H1 (cell line): ENCODE results near the gene ST13. TPM values are rescaled to one million over a fixed set of nuclear protein-coding genes. Genes with fewer than 3 reads are reported as not detected.

Source experiments
- CTCF ChIA-PET: fragments of 300-600 bp; sonication (Branson Sonifier 250); formaldehyde crosslinking; loops from one replicate; lab custom pipeline; 2021; ENCODE audit not compliant: partially characterized antibody; lab: Charles Lee
- POLR2A ChIA-PET: fragments of 300-600 bp; sonication (Branson Sonifier 250); formaldehyde crosslinking; loops from one replicate; lab custom pipeline; 2021; ENCODE audit warnings: inconsistent platforms; ENCODE audit not compliant: partially characterized antibody; lab: Charles Lee
- DNase-seq, 2 experiments: peaks; one replicate each; pipeline versions ENCODE4 v3.0.0 to v3.0.0-alpha.2; 2010 to 2022; ENCODE audit warnings: low spot score in 2 of 2, low read depth in 1 of 2, mixed read lengths in 1 of 2
- FAIRE-seq: peaks from 2 replicates; lab custom pipeline; 2011; peaks lifted over from hg19 to GRCh38; lab: Jason Lieb, UNC
- H2AFZ ChIP-seq: 2 replicates; pipeline ENCODE4 v1.8.1; 2012; ENCODE audit warnings: low read length, inconsistent platforms
- H2AK5ac ChIP-seq: 2 replicates; pipeline ENCODE4 v1.6.1; 2013; ENCODE audit warnings: low read depth, low read length
- H2BK120ac ChIP-seq: replicated peaks from 2 replicates; pipeline ENCODE3; 2013; ENCODE audit warnings: low read depth, low read length, inconsistent platforms
- H2BK12ac ChIP-seq: 2 replicates; pipeline ENCODE4 v1.6.1; 2013; ENCODE audit warnings: low read depth, low read length
- H2BK15ac ChIP-seq: 2 replicates; pipeline ENCODE4 v1.6.1; 2013; ENCODE audit warnings: low read length
- H2BK20ac ChIP-seq: 2 replicates; pipeline ENCODE4 v1.6.1; 2013; ENCODE audit warnings: low read length
- H2BK5ac ChIP-seq: 2 replicates; pipeline ENCODE4 v1.6.1; 2013; ENCODE audit warnings: low read depth, low read length
- H3K14ac ChIP-seq: 2 replicates; pipeline ENCODE4 v1.6.1; 2013; ENCODE audit warnings: inconsistent platforms; ENCODE audit not compliant: insufficient read length
- H3K18ac ChIP-seq: 2 replicates; pipeline ENCODE4 v1.6.1; 2013; ENCODE audit warnings: low read length; ENCODE audit errors: extremely low read depth
- H3K23ac ChIP-seq: 2 replicates; pipeline ENCODE4 v1.6.1; 2013; ENCODE audit warnings: inconsistent platforms; ENCODE audit not compliant: insufficient read length
- H3K23me2 ChIP-seq: 2 replicates; pipeline ENCODE4 v1.6.1; 2013; ENCODE audit warnings: low read depth, low read length
- H3K27ac ChIP-seq: 2 replicates; pipeline ENCODE4 v1.6.1; 2011; ENCODE audit warnings: low read depth, low read length, inconsistent platforms
- H3K27me3 ChIP-seq, 4 experiments: replicated peaks in 1 of 4; 1 replicate in 1 of 4; 2 replicates in 3 of 4; pipeline versions ENCODE4 v1.6.1 to v1.8.1; 2011 to 2013; ENCODE audit warnings: low read length in 3 of 4, mild to moderate bottlenecking in 3 of 4, inconsistent platforms in 2 of 4, mixed read lengths in 2 of 4, moderate library complexity in 1 of 4; ENCODE audit not compliant: control insufficient read depth in 3 of 4, insufficient read depth in 3 of 4; ENCODE audit errors: extremely low read depth in 1 of 4
- H3K36me3 ChIP-seq, 4 experiments: 2 replicates each; pipeline versions ENCODE4 v1.6.1 to v1.8.1; 2011 to 2013; ENCODE audit warnings: mild to moderate bottlenecking in 4 of 4, low read length in 3 of 4, moderate library complexity in 2 of 4, control low read depth in 1 of 4, inconsistent platforms in 1 of 4; ENCODE audit not compliant: insufficient read depth in 4 of 4, control insufficient read depth in 2 of 4
- H3K4ac ChIP-seq: replicated peaks from 2 replicates; pipeline ENCODE3; 2013; ENCODE audit warnings: low read length, low read depth, mixed read lengths, inconsistent platforms; ENCODE audit not compliant: insufficient read length
- H3K4me1 ChIP-seq, 4 experiments: replicated peaks in 1 of 4; 1 replicate in 1 of 4; 2 replicates in 3 of 4; pipeline versions ENCODE4 v1.6.1 to v1.8.1; 2011 to 2013; ENCODE audit warnings: low read length in 3 of 4, inconsistent platforms in 2 of 4, mixed read lengths in 1 of 4; ENCODE audit not compliant: insufficient read depth in 4 of 4, control insufficient read depth in 3 of 4
- H3K4me2 ChIP-seq, 2 experiments: 2 replicates each; pipeline versions ENCODE4 v1.6.1 to v1.8.1; 2011 to 2013; ENCODE audit warnings: low read depth in 2 of 2, low read length in 2 of 2, control low read depth in 1 of 2, inconsistent platforms in 1 of 2, mild to moderate bottlenecking in 1 of 2; ENCODE audit not compliant: insufficient read depth in 1 of 2
- H3K4me3 ChIP-seq, 4 experiments: fragments of 200-600, 300-600 bp in 1 of 4; sonication (generic), shearing (Covaris generic), sonication (Bioruptor Twin) in 1 of 4; 2 replicates each; pipeline versions ENCODE4 v1.5.1 to v1.8.1; 2011 to 2016; ENCODE audit warnings: low read length in 4 of 4, low read depth in 3 of 4, control low read depth in 2 of 4, inconsistent platforms in 2 of 4, mild to moderate bottlenecking in 2 of 4, mixed read lengths in 1 of 4, moderate library complexity in 1 of 4; ENCODE audit not compliant: insufficient read depth in 2 of 4; ENCODE audit errors: extremely low read depth in 1 of 4
- H3K56ac ChIP-seq: replicated peaks from 2 replicates; pipeline ENCODE3; 2013; ENCODE audit warnings: low read depth, mild to moderate bottlenecking, mixed read lengths, low read length, inconsistent platforms; ENCODE audit not compliant: insufficient read length
- H3K79me1 ChIP-seq: 2 replicates; pipeline ENCODE4 v1.6.1; 2013; ENCODE audit warnings: low read depth, low read length, control low read depth
- H3K79me2 ChIP-seq, 2 experiments: 2 replicates each; pipeline versions ENCODE4 v1.6.1 to v1.8.1; 2012 to 2013; ENCODE audit warnings: low read length in 2 of 2, mild to moderate bottlenecking in 2 of 2, inconsistent platforms in 1 of 2; ENCODE audit not compliant: insufficient read depth in 2 of 2, control insufficient read depth in 1 of 2
- H3K9ac ChIP-seq, 4 experiments: replicated peaks in 1 of 4; 1 replicate in 1 of 4; 2 replicates in 3 of 4; pipeline versions ENCODE4 v1.6.1 to v1.8.1; 2011 to 2013; ENCODE audit warnings: low read depth in 3 of 4, low read length in 3 of 4, control low read depth in 2 of 4, mild to moderate bottlenecking in 2 of 4, moderate library complexity in 2 of 4, inconsistent platforms in 1 of 4; ENCODE audit errors: extremely low read depth in 1 of 4
- H3K9me3 ChIP-seq, 2 experiments: 2 replicates each; pipeline versions ENCODE4 v1.6.1 to v1.8.1; 2012 to 2013; ENCODE audit warnings: mild to moderate bottlenecking in 2 of 2, moderate library complexity in 2 of 2, control low read depth in 1 of 2, inconsistent platforms in 1 of 2, low read depth in 1 of 2, low read length in 1 of 2, mixed read lengths in 1 of 2; ENCODE audit not compliant: insufficient read depth in 2 of 2
- H4K20me1 ChIP-seq, 2 experiments: replicated peaks in 1 of 2; 2 replicates each; pipeline versions ENCODE3 to v1.8.1; 2011 to 2013; ENCODE audit warnings: inconsistent platforms in 2 of 2, low read length in 2 of 2, mild to moderate bottlenecking in 1 of 2; ENCODE audit not compliant: insufficient read depth in 2 of 2, control insufficient read depth in 1 of 2
- H4K5ac ChIP-seq: 2 replicates; pipeline ENCODE4 v1.6.1; 2013; ENCODE audit warnings: low read length, low read depth, mixed read lengths, inconsistent platforms; ENCODE audit not compliant: insufficient read length
- H4K8ac ChIP-seq: 2 replicates; pipeline ENCODE4 v1.8.0; 2013; ENCODE audit warnings: mild to moderate bottlenecking, moderate library complexity, low read length, inconsistent platforms; ENCODE audit not compliant: insufficient read depth; ENCODE audit errors: extremely low read depth
- H4K91ac ChIP-seq: replicated peaks from 2 replicates; pipeline ENCODE3; 2013; ENCODE audit warnings: low read length, mixed read lengths, inconsistent platforms; ENCODE audit not compliant: insufficient read length
- BCL11A ChIP-seq, 2 experiments: IDR thresholded peaks; one replicate each; pipeline ENCODE4 v1.6.1; 2011; ENCODE audit warnings: low read depth in 2 of 2, low read length in 2 of 2, mild to moderate bottlenecking in 2 of 2
- JUN ChIP-seq: IDR thresholded peaks from 2 replicates; pipeline ENCODE4 v1.6.1; 2011; ENCODE audit warnings: low read depth, mild to moderate bottlenecking, improper control_type of control experiment, low read length
- KDM1A ChIP-seq: fragments of 200-600, 300-600 bp; sonication (generic); IDR thresholded peaks from 2 replicates; pipeline ENCODE4 v1.7.1; 2016; ENCODE audit warnings: mild to moderate bottlenecking, low read length, borderline replicate concordance
- KDM4A ChIP-seq: IDR thresholded peaks from one replicate; pipeline ENCODE4 v1.7.1; 2012; ENCODE audit warnings: low read depth, mild to moderate bottlenecking, moderate library complexity, low read length, inconsistent platforms; ENCODE audit not compliant: severe bottlenecking
- SP2 ChIP-seq: IDR thresholded peaks from 2 replicates; pipeline ENCODE4 v1.6.1; 2012; ENCODE audit warnings: mild to moderate bottlenecking, low read length, inconsistent platforms
- SUZ12 ChIP-seq: fragments of 200-600 bp; sonication (generic); IDR thresholded peaks from 2 replicates; pipeline ENCODE4 v1.6.1; 2012; ENCODE audit warnings: mild to moderate bottlenecking, inconsistent platforms, low read length, moderate library complexity, mixed read lengths
- TAF1 ChIP-seq: IDR thresholded peaks from 2 replicates; pipeline ENCODE4 v1.6.1; 2011; ENCODE audit warnings: mild to moderate bottlenecking, low read depth, low read length
- WGBS, 2 experiments: shearing (Covaris generic) in 1 of 2; methylation state at CpG; one replicate each; pipeline versions ENCODE4 v1.1.6 to v1.1.7; 2013 to 2015; ENCODE audit warnings: low lambda C conversion rate in 2 of 2, mixed read lengths in 2 of 2, inconsistent platforms in 1 of 2, low coverage in 1 of 2, missing lambda C conversion rate in 1 of 2; ENCODE audit not compliant: insufficient replicate concordance in 2 of 2, insufficient coverage in 1 of 2, insufficient read length in 1 of 2; ENCODE audit errors: extremely low coverage in 1 of 2, missing lambda C conversion rate in 1 of 2; 5-methylcytosine and 5-hydroxymethylcytosine counted together
- polyA plus RNA-seq, 7 experiments: library from polyadenylated mRNA; depleted of rRNA in 3 of 7; stranded (reverse) in 5 of 7; unstranded in 2 of 7; fragments of >200 nt in 5 of 7; fragments of 200-250 nt in 2 of 7; gene quantifications; 1 replicate in 5 of 7; 2 replicates in 1 of 7; 4 replicates in 1 of 7; pipeline versions ENCODE4 v1.2.1 to v1.2.3, GENCODE V29; 2011 to 2013; ENCODE audit warnings: missing spikeins in 2 of 7, mixed read lengths in 2 of 7
- total RNA-seq: library from RNA; stranded (reverse); fragmentation: NEBNext Ultra II Directional; extraction: Animal tissue kit (Norgen Biotek cat#: 25700); gene quantifications from 2 replicates; pipeline ENCODE4 v1.2.1, GENCODE V29; 2021
- TF ChIP-seq, protein P1 (sequence below): IDR thresholded peaks from 2 replicates; pipeline ENCODE4 v1.6.1; 2012; ENCODE audit warnings: inconsistent platforms
- TF ChIP-seq, protein P2 (sequence below), 3 experiments: IDR thresholded peaks; 1 replicate in 2 of 3; 2 replicates in 1 of 3; pipeline versions ENCODE4 v1.5.1 to v1.6.1; 2011; ENCODE audit warnings: low read length in 3 of 3, mild to moderate bottlenecking in 3 of 3, inconsistent platforms in 2 of 3, low read depth in 1 of 3, moderate library complexity in 1 of 3; ENCODE audit not compliant: insufficient read depth in 1 of 3; ENCODE audit errors: control extremely low read depth in 1 of 3

Gene ST13
- total and polyA plus RNA-seq, 2 of the 8 experiments (the other 6 are each of a cell fraction or from before 2014, with no cell fraction given) = 52.0 to 305 TPM

DNA sequence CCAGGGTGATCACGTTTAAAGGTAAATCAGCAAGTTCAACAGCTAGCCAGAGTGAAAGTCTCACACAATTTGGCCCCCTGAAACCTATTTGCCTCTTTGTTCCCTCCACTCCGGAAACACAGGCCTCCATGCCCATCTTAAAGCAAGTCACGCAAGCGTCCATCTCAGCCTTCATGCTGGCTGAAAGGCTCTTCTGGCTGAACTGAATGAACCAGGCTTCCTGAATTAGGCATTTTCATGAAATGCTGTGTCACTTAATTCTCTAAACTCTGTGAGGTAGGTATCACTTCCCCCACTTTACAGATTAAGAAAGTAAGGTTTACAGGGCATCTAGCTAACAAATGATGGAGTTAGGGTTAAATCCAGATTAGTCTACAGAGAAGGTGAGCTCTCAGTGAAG is 38.7 kb downstream of the ST13 start:
- peaks cover 0 to 1% (median 0%) of the 10 kb centered on the region in 4 experiments; a peak in 3 of 7 replicates for H3K4me1 ChIP-seq
- no peak overlapping the region for H2AFZ ChIP-seq
- peak overlapping the region in 1 of 4 experiments; percentile 38; a peak in 1 of 7 replicates for H3K9ac ChIP-seq
- no peak overlapping the region for H2BK120ac ChIP-seq
- H4K20me1 ChIP-seq = no peaks in the 10 kb centered on the region
- H3K4ac ChIP-seq = no peak overlapping the region
- no peak overlapping the region for H2BK5ac ChIP-seq
- H2AK5ac ChIP-seq = no peak overlapping the region
- TF ChIP-seq, protein P1, sequence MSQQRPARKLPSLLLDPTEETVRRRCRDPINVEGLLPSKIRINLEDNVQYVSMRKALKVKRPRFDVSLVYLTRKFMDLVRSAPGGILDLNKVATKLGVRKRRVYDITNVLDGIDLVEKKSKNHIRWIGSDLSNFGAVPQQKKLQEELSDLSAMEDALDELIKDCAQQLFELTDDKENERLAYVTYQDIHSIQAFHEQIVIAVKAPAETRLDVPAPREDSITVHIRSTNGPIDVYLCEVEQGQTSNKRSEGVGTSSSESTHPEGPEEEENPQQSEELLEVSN = no peak
- TF ChIP-seq KDM1A = no peak
- no peak for TF ChIP-seq TAF1
- TF ChIP-seq SUZ12 = no peak
- no peak for TF ChIP-seq KDM4A
- TF ChIP-seq, protein P2, sequence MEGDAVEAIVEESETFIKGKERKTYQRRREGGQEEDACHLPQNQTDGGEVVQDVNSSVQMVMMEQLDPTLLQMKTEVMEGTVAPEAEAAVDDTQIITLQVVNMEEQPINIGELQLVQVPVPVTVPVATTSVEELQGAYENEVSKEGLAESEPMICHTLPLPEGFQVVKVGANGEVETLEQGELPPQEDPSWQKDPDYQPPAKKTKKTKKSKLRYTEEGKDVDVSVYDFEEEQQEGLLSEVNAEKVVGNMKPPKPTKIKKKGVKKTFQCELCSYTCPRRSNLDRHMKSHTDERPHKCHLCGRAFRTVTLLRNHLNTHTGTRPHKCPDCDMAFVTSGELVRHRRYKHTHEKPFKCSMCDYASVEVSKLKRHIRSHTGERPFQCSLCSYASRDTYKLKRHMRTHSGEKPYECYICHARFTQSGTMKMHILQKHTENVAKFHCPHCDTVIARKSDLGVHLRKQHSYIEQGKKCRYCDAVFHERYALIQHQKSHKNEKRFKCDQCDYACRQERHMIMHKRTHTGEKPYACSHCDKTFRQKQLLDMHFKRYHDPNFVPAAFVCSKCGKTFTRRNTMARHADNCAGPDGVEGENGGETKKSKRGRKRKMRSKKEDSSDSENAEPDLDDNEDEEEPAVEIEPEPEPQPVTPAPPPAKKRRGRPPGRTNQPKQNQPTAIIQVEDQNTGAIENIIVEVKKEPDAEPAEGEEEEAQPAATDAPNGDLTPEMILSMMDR (IDR thresholded peaks at IDR 0.05; ENCODE audit: control extremely low read depth in 1 of 3, insufficient read depth in 1 of 3, low read depth in 1 of 3, low read length in 3 of 3) = no peak
- no peak for TF ChIP-seq SP2
- no peak for TF ChIP-seq BCL11A (IDR thresholded peaks at IDR 0.05; ENCODE audit: low read depth in 2 of 2, low read length in 2 of 2)
- TF ChIP-seq JUN = no peak
- TF ChIP-seq, all 59 proteins: peak for 0
- Histone ChIP-seq H3K79me2 (peaks cover 5 to 51% of the 10 kb centered on the region in 2 experiments; a peak in 3 of 4 replicates), H3K27me3 (no peaks in the 10 kb centered on the region), H3K56ac (no peak overlapping the region), H3K79me1 (peaks cover 9% of the 10 kb centered on the region), H3K23me2 (peaks cover 2% of the 10 kb centered on the region; the same call in 1 of the 2 replicates), H4K91ac (no peak overlapping the region), H3K14ac (no peak overlapping the region), H3K4me3 (peak overlapping the region in 2 of 4 experiments; percentile 72 to 98; a peak in 3 of 8 replicates), H4K8ac (0 out of 2 replicates have a peak overlapping the region, but pooled peaks have one; percentile 39), H2BK15ac (no peak overlapping the region), H3K27ac (no peak overlapping the region), H3K9me3 (no peaks in the 10 kb centered on the region), H3K4me2 (peak overlapping the region; percentile 71 to 77; a peak in 2 of 4 replicates), H3K18ac (no peak overlapping the region), H3K23ac (no peak overlapping the region), H3K36me3 (peaks cover 0 to 7% (median 3%) of the 10 kb centered on the region in 4 experiments; a peak in 2 of 8 replicates), H2BK12ac (no peak overlapping the region), H2BK20ac (no peak overlapping the region), H4K5ac (no peak overlapping the region)
- CTCF ChIA-PET = interaction anchor here (0.5 to 0.7 kb wide), 2 partner anchors 47 to 418 kb away, joined by 3 to 5 read pairs; no protein-coding TSS in a partner anchor
- 90% methylated on average over 4 of the region's 4 CpGs; no CpG with 5 or more reads in 1 of the 2 experiments for WGBS, 2 experiments
- POLR2A ChIA-PET = interaction anchor here (0.6 to 2.8 kb wide), 4 partner anchors 9 to 39 kb away, joined by 3 to 9 read pairs (median 7); partner anchors contain the start of gene XPNPEP3
- FAIRE-seq (no peak), DNase-seq (no peak)
